ENCODE measurements around the gene UNC119B. TPM values are rescaled to one million over a fixed set of nuclear protein-coding genes. Genes with fewer than 3 reads are reported as not detected.

Gene UNC119B
- total RNA-seq, 2 experiments from 2014 or later, result 17.2 to 27.4 TPM

DNA sequence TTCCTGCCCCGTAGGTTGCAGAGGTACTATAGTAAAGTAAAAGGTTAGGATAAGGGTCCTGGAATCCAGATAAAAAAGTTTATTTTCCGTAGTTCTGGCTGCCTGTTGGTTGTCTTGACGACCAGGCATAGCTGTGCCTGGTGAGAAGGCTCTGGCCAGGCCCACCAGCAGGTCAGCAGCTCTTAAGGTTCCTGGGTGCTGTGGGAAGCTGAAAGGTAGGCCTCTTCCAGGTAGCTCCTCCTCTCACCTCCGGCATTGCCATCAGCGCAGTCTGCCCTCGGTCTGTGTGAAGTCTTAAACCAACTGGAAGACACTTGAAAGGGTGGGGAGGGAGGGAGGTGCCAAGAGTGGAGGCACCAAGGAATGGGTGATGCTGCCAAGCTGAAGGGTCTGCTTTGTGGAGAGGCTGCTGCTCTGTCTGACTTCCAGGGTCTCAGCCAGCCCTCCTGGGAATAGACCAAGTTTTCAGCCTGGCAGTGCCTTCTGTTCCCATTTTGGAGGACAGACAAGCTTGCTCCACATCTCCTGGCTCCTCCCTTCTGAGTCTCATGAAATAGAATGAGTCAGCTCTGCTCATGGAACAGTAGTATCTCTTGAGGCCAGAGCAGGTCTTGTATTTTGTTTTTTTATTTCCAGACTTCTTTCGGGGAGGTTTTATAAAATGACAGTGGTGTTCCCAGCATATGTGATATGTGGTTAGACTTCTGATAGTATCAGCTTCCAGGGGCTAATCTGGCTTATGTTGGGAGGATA is 10.2 kb downstream of the UNC119B start:
- no peak overlapping the region for H3K4me2 ChIP-seq (ENCODE audit: low read length)
- intact Hi-C loops (cut with micrococcal nuclease; ENCODE audit: unreplicated experiment), result loop anchor here (10.0 kb wide), 1 partner anchor 286 kb away; the partner anchor contains the start of gene COX6A1
- no peak for DNase-seq (ENCODE audit: low spot score)
- no TSS peak for BruUV-seq (replicated peaks)
- POLR2A ChIA-PET, result no interaction called here
- no peak overlapping the region for H2AFZ ChIP-seq (ENCODE audit: low read length)
- no peak for TF ChIP-seq EZH2phosphoT487 (IDR thresholded peaks at IDR 0.05; ENCODE audit: borderline replicate concordance, low read depth, low read length)
- TF ChIP-seq, protein P1, sequence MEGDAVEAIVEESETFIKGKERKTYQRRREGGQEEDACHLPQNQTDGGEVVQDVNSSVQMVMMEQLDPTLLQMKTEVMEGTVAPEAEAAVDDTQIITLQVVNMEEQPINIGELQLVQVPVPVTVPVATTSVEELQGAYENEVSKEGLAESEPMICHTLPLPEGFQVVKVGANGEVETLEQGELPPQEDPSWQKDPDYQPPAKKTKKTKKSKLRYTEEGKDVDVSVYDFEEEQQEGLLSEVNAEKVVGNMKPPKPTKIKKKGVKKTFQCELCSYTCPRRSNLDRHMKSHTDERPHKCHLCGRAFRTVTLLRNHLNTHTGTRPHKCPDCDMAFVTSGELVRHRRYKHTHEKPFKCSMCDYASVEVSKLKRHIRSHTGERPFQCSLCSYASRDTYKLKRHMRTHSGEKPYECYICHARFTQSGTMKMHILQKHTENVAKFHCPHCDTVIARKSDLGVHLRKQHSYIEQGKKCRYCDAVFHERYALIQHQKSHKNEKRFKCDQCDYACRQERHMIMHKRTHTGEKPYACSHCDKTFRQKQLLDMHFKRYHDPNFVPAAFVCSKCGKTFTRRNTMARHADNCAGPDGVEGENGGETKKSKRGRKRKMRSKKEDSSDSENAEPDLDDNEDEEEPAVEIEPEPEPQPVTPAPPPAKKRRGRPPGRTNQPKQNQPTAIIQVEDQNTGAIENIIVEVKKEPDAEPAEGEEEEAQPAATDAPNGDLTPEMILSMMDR (conservative IDR thresholded peaks at IDR 0.05; ENCODE audit: low read length), result no peak
- H3K27ac ChIP-seq (ENCODE audit: low read depth, low read length, poor library complexity, severe bottlenecking), result no peak overlapping the region
- H4K20me1 ChIP-seq (ENCODE audit: insufficient read depth, low read length), result no peaks in the 10 kb centered on the region
- H3K4me3 ChIP-seq (ENCODE audit: low read depth, low read length, poor library complexity, severe bottlenecking), result no peak overlapping the region
- no peaks in the 10 kb centered on the region for H3K9me2 ChIP-seq (ENCODE audit: insufficient read depth, low read length)
- CTCF ChIA-PET (ENCODE audit: unreplicated experiment), result no interaction called here
- no peaks in the 10 kb centered on the region for H3K79me2 ChIP-seq (ENCODE audit: insufficient read depth, low read depth, low read length)
- peaks cover 31% of the 10 kb centered on the region for H3K4me1 ChIP-seq (ENCODE audit: insufficient read depth, low read length, poor library complexity, severe bottlenecking)
- H3K9me3 ChIP-seq (ENCODE audit: low read length), result no peaks in the 10 kb centered on the region
- H3K36me3 ChIP-seq (ENCODE audit: insufficient read depth, low read length), result peaks cover 79% of the 10 kb centered on the region

DNA sequence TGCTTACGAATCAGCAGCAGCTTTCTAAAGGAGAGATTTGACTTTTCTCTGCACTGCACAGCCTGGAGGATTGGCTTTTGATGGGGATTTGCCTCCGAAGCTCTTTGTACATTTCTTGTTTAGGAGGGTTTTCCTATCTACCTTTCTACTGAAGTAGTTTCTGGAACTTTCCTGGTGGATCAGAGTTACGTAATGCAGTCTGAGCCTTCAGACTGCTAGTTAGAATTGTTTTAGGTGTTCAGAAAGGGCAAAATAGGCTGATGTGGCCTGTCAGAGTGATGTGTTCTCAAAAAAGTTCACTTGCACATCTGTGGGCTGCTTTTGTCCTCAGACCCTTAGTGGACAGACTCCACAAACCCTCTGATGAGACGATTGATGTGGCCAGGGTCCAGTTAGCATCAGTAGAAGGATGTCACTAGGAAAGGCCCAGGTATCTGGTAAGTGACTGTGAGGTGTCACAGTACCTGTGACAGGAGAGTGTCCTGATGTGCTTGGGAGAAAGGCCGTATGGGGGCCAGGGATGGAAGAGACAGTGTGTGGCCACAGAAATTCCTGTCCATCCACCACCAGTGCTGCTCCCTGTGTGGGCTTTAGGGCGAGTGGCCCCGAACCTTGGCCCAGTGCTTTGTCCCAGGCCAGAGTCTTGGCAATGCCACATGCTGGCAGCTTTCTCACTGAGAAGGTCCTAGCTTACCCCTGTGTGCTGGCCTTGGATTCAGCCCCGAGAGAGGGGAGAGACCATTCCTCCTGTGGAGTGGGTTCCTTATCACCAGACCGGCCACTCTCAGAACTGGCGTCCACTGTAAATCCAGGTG is 10.9 kb downstream of the UNC119B start:
- peaks cover 72% of the 10 kb centered on the region for H3K36me3 ChIP-seq (ENCODE audit: insufficient read depth, low read length)
- intact Hi-C loops (cut with micrococcal nuclease; ENCODE audit: unreplicated experiment), result loop anchor here (10.0 kb wide), 1 partner anchor 286 kb away; the partner anchor contains the start of gene COX6A1
- POLR2A ChIA-PET, result interaction anchor here (0.5 kb wide), 1 partner anchor 426 kb away, joined by 6 read pairs; no protein-coding TSS in a partner anchor
- H3K4me1 ChIP-seq (ENCODE audit: insufficient read depth, low read length, poor library complexity, severe bottlenecking), result peaks cover 36% of the 10 kb centered on the region
- peak overlapping the region; percentile 11 for H3K4me3 ChIP-seq (ENCODE audit: low read depth, low read length, poor library complexity, severe bottlenecking)
- no peak overlapping the region for H2AFZ ChIP-seq (ENCODE audit: low read length)
- H3K27ac ChIP-seq (ENCODE audit: low read depth, low read length, poor library complexity, severe bottlenecking), result no peak overlapping the region
- H3K4me2 ChIP-seq (ENCODE audit: low read length), result peak overlapping the region; percentile 56
- H4K20me1 ChIP-seq (ENCODE audit: insufficient read depth, low read length), result no peaks in the 10 kb centered on the region
- no peak for DNase-seq (ENCODE audit: low spot score)
- TF ChIP-seq EZH2phosphoT487 (IDR thresholded peaks at IDR 0.05; ENCODE audit: borderline replicate concordance, low read depth, low read length), result no peak
- TF ChIP-seq, protein P1 (conservative IDR thresholded peaks at IDR 0.05; ENCODE audit: low read length), result no peak
- H3K79me2 ChIP-seq (ENCODE audit: insufficient read depth, low read depth, low read length), result no peaks in the 10 kb centered on the region
- CTCF ChIA-PET (ENCODE audit: unreplicated experiment), result interaction anchor here (1.6 kb wide), 1 partner anchor 72 kb away, joined by 3 read pairs; no protein-coding TSS in a partner anchor
- no TSS peak for BruUV-seq (replicated peaks)
- H3K9me3 ChIP-seq (ENCODE audit: low read length), result no peaks in the 10 kb centered on the region
- no peaks in the 10 kb centered on the region for H3K9me2 ChIP-seq (ENCODE audit: insufficient read depth, low read length)

All from OCI-LY7 (cell line).